Panc1 (cell line): ENCODE results near the gene AGPS. TPM values are rescaled to one million over a fixed set of nuclear protein-coding genes. Genes with fewer than 3 reads are reported as not detected.
"Not testable (repeated sequence)": the region's sequence is repeated elsewhere in the genome, so short reads cannot be mapped to it uniquely, and the experiment has no call there.

Source experiments
- ATAC-seq: fragments of 200-7000 bp; cut with Tn5 transposase; 2 replicates; pipeline ENCODE4 v1.9.1; 2020; ENCODE audit warnings: mild to moderate bottlenecking, moderate library complexity
- BruUV-seq: library from RNA; stranded (reverse); fragments of 400-500 nt; replicated peaks from 2 replicates; lab custom pipeline; 2021; lab: Mats Ljungman, UMichigan
- CTCF ChIA-PET: fragments of 300-600 bp; sonication (Branson Sonifier 250); formaldehyde crosslinking; loops from one replicate; lab custom pipeline; 2022; ENCODE audit warnings: antibody characterized with exemption; lab: Charles Lee
- POLR2A ChIA-PET: fragments of 300-600 bp; sonication (Branson Sonifier 250); formaldehyde crosslinking; loops from one replicate; lab custom pipeline; 2022; ENCODE audit warnings: antibody characterized with exemption; lab: Charles Lee
- DNase-seq: peaks from one replicate; pipeline ENCODE4 v3.0.0-alpha.2; 2010; ENCODE audit warnings: low read depth, low spot score
- H3K27ac ChIP-seq: 2 replicates; pipeline ENCODE4 v1.5.1; 2011; ENCODE audit warnings: mild to moderate bottlenecking, low read length, inconsistent platforms
- H3K27me3 ChIP-seq: fragments of 200-500 bp; sonication (Bioruptor generic); 2 replicates; pipeline ENCODE4 v1.6.0; 2014; ENCODE audit warnings: low read length, inconsistent platforms; ENCODE audit not compliant: control insufficient read depth, insufficient read depth
- H3K36me3 ChIP-seq: fragments of 200-500 bp; sonication (Bioruptor generic); 2 replicates; pipeline ENCODE4 v1.5.1; 2014; ENCODE audit warnings: inconsistent platforms, mild to moderate bottlenecking, low read length, moderate library complexity; ENCODE audit not compliant: control insufficient read depth, insufficient read depth
- H3K4me1 ChIP-seq: 2 replicates; pipeline ENCODE4 v1.5.1; 2011; ENCODE audit warnings: inconsistent platforms, mild to moderate bottlenecking, low read length, moderate library complexity; ENCODE audit not compliant: control insufficient read depth, insufficient read depth
- H3K4me3 ChIP-seq, 2 experiments: 2 replicates each; pipeline ENCODE4 v1.5.1; 2011 to 2012; ENCODE audit warnings: low read depth in 2 of 2, low read length in 2 of 2, mild to moderate bottlenecking in 2 of 2, inconsistent platforms in 1 of 2, moderate library complexity in 1 of 2
- H3K9me3 ChIP-seq: fragments of 200-500 bp; sonication (Bioruptor generic); 2 replicates; pipeline ENCODE4 v1.5.1; 2014; ENCODE audit warnings: low read depth, mild to moderate bottlenecking, inconsistent platforms, low read length, moderate library complexity; ENCODE audit not compliant: control insufficient read depth, insufficient read depth
- POLR2AphosphoS5 ChIP-seq: IDR thresholded peaks from 2 replicates; pipeline ENCODE4 v1.6.1; 2012; ENCODE audit warnings: mild to moderate bottlenecking, low read depth, low read length, moderate library complexity
- SIN3A ChIP-seq: IDR thresholded peaks from 2 replicates; pipeline ENCODE4 v1.6.1; 2012; ENCODE audit warnings: low read depth, mild to moderate bottlenecking, low read length, moderate library complexity, borderline replicate concordance; ENCODE audit not compliant: insufficient read depth
- TCF7L2 ChIP-seq: IDR thresholded peaks from 2 replicates; pipeline ENCODE4 v1.6.1; 2011; ENCODE audit warnings: mild to moderate bottlenecking, low read depth, low read length, inconsistent platforms
- in situ Hi-C: cut with HindIII; loops from 2 replicates; pipeline ENCODE4 v1.10.0; 2016; ENCODE audit warnings: low sequenced_read_pairs, low pct_unique_long_range_greater_than_20kb
- intact Hi-C: fragments of 100-400 bp; cut with micrococcal nuclease; formaldehyde crosslinking; loops from one replicate; pipeline ENCODE4 v1.10.0; 2022; ENCODE audit not compliant: unreplicated experiment
- total RNA-seq: library from RNA; stranded (reverse); gene quantifications from one replicate; pipeline ENCODE4 v1.2.1, GENCODE V29; 2021; ENCODE audit not compliant: unreplicated experiment
- TF ChIP-seq, protein P1 (sequence below): fragments of 450-650 bp; IDR thresholded peaks from 2 replicates; pipeline ENCODE4 v1.5.1; 2017; ENCODE audit warnings: mild to moderate bottlenecking
- TF ChIP-seq, protein P2 (sequence below), 2 experiments: IDR thresholded peaks; 2 replicates each; pipeline ENCODE4 v1.6.1; 2011 to 2012; ENCODE audit warnings: low read depth in 2 of 2, control low read depth in 1 of 2, low read length in 1 of 2, mild to moderate bottlenecking in 1 of 2, moderate library complexity in 1 of 2; ENCODE audit not compliant: insufficient read depth in 1 of 2

The AGPS gene
- total RNA-seq, 1 experiment from 2014 or later = 68.7 TPM

DNA sequence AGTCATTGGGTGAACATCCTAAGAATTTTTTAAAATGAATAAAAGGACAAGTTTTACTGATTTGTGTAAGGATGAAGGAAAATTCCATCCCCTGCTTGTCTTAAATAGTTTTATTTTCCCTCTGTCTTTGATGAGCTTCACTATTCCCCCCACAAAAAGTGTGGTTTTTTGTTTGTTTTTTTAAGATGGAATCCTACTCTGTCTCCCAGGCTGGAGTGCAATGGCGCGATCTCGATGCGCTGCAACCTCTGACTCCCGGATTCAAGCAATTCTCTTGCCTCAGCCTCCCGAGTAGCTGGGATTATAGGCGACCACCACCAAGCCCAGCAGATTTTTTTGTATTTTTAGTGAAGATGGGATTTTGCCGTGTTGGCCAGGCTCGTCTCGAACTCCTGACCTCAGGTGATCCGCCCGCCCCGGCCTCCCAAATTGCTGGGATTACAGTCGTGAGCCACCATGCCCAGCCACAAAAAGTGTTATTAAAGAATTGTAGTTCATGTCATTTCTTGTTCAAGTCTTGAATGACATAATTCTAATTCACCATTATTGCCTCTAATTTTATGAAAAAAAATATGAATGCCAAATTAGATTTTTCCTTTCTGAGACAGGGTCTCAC, 91.7 kb downstream of the AGPS start:
- H3K4me3 ChIP-seq = no peak overlapping the region
- ATAC-seq (no peak), DNase-seq (no peak)
- H3K27ac ChIP-seq = no peak overlapping the region
- H3K27me3 ChIP-seq = no peaks in the 10 kb centered on the region
- TF ChIP-seq TCF7L2 (no peak), SIN3A (no peak), POLR2AphosphoS5 (no peak)
- TF ChIP-seq, protein P1, sequence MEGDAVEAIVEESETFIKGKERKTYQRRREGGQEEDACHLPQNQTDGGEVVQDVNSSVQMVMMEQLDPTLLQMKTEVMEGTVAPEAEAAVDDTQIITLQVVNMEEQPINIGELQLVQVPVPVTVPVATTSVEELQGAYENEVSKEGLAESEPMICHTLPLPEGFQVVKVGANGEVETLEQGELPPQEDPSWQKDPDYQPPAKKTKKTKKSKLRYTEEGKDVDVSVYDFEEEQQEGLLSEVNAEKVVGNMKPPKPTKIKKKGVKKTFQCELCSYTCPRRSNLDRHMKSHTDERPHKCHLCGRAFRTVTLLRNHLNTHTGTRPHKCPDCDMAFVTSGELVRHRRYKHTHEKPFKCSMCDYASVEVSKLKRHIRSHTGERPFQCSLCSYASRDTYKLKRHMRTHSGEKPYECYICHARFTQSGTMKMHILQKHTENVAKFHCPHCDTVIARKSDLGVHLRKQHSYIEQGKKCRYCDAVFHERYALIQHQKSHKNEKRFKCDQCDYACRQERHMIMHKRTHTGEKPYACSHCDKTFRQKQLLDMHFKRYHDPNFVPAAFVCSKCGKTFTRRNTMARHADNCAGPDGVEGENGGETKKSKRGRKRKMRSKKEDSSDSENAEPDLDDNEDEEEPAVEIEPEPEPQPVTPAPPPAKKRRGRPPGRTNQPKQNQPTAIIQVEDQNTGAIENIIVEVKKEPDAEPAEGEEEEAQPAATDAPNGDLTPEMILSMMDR = no peak
- TF ChIP-seq, protein P2, sequence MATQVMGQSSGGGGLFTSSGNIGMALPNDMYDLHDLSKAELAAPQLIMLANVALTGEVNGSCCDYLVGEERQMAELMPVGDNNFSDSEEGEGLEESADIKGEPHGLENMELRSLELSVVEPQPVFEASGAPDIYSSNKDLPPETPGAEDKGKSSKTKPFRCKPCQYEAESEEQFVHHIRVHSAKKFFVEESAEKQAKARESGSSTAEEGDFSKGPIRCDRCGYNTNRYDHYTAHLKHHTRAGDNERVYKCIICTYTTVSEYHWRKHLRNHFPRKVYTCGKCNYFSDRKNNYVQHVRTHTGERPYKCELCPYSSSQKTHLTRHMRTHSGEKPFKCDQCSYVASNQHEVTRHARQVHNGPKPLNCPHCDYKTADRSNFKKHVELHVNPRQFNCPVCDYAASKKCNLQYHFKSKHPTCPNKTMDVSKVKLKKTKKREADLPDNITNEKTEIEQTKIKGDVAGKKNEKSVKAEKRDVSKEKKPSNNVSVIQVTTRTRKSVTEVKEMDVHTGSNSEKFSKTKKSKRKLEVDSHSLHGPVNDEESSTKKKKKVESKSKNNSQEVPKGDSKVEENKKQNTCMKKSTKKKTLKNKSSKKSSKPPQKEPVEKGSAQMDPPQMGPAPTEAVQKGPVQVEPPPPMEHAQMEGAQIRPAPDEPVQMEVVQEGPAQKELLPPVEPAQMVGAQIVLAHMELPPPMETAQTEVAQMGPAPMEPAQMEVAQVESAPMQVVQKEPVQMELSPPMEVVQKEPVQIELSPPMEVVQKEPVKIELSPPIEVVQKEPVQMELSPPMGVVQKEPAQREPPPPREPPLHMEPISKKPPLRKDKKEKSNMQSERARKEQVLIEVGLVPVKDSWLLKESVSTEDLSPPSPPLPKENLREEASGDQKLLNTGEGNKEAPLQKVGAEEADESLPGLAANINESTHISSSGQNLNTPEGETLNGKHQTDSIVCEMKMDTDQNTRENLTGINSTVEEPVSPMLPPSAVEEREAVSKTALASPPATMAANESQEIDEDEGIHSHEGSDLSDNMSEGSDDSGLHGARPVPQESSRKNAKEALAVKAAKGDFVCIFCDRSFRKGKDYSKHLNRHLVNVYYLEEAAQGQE (IDR thresholded peaks at IDR 0.05; ENCODE audit: insufficient read depth in 1 of 2, low read depth in 2 of 2, low read length in 1 of 2) = no peak
- in situ Hi-C loops = no loop called here
- H3K9me3 ChIP-seq = no peaks in the 10 kb centered on the region
- ChIA-PET POLR2A (no interaction called here), CTCF (no interaction called here)
- no TSS peak for BruUV-seq
- intact Hi-C loops = no loop called here
- peaks cover 5% of the 10 kb centered on the region; the same call in 1 of the 2 replicates for H3K36me3 ChIP-seq
- no peaks in the 10 kb centered on the region for H3K4me1 ChIP-seq

DNA sequence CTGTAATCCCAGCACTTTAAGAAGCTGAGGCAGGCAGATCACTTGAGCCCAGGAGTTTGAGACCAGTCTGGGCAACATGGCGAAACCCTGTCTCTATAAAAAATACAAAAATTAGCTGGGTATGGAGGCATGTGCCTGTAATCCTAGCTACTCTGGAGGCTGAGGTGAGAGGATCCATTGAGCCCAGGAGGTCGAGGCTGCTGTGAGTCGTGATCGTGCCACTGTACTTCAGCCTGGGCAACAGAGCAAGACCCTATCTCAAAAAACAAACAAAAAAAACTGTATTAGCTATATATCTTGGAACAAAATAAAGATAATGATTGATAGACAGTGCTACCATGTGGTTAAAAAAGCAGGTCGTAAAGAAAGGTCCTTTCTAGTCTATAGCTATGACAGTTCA, 93.1 kb downstream of the AGPS start:
- H3K27me3 ChIP-seq, in situ Hi-C loops, ATAC-seq, BruUV-seq, H3K36me3 ChIP-seq, H3K4me3 ChIP-seq, H3K4me1 ChIP-seq, H3K27ac ChIP-seq, DNase-seq, H3K9me3 ChIP-seq: not testable (repeated sequence)
- ChIA-PET CTCF (interaction anchor here (0.6 kb wide), 1 partner anchor 272 kb away, joined by 7 read pairs; no protein-coding TSS in a partner anchor), POLR2A (interaction anchor here (0.6 kb wide), 1 partner anchor 1305 kb away, joined by 4 read pairs; no protein-coding TSS in a partner anchor)
- intact Hi-C loops = loop anchor here (5.0 kb wide), 1 partner anchor 237 kb away; no protein-coding TSS in a partner anchor

DNA sequence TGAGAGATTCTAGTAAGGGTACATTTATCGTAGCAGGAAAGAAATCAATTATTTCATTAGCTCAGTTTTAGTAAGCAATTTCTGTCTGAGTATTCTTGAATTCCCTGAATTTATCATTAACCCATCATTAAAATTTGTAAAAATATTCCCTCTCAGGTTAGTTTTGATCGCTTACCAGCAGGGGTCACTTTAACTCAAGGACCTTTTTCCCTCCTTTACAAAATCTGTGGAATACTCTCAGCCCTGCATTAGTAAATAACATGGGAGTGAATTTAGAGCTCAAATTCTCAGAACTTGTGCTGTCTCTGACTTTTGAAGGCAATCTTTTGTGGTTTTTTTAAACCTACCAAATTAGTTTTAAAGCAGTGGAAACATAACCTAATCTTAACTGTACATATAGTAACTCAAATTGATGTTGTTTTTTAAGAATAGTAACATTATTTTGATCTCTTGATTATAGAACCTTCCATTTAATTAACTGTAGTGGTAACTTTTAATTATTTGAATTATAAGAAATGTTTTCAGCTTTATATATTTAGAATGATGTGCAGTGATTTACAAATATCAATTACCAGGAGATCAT, 97.2 kb downstream of the AGPS start:
- H3K9me3 ChIP-seq = no peaks in the 10 kb centered on the region
- CTCF ChIA-PET = no interaction called here
- H3K4me3 ChIP-seq = no peak overlapping the region
- in situ Hi-C loops = no loop called here
- intact Hi-C loops = loop anchor here (5.0 kb wide), 1 partner anchor 232 kb away; no protein-coding TSS in a partner anchor
- TF ChIP-seq, protein P1 = peak; percentile 72; the same call in 1 of the 2 replicates
- no peak for TF ChIP-seq POLR2AphosphoS5
- POLR2A ChIA-PET = no interaction called here
- no TSS peak for BruUV-seq
- DNase-seq (no peak), ATAC-seq (peak; percentile 58; the same call in 1 of the 2 replicates)
- H3K27ac ChIP-seq = no peak overlapping the region
- H3K36me3 ChIP-seq = no peaks in the 10 kb centered on the region; the same call in 1 of the 2 replicates
- H3K27me3 ChIP-seq = no peaks in the 10 kb centered on the region
- no peaks in the 10 kb centered on the region for H3K4me1 ChIP-seq
